Mesodermal cell (in vitro differentiated cells): Measurements from ENCODE around the gene GPATCH1.

Experiments
- H3K27ac ChIP-seq: 2 replicates; pipeline ENCODE4 v1.7.0; 2013; ENCODE audit warnings: mild to moderate bottlenecking, low read depth, low read length, moderate library complexity; ENCODE audit not compliant: severe bottlenecking
- H3K36me3 ChIP-seq: 2 replicates; pipeline ENCODE4 v1.7.1; 2013; ENCODE audit warnings: mild to moderate bottlenecking, low read length, moderate library complexity; ENCODE audit not compliant: control insufficient read depth, insufficient read depth
- H3K4me1 ChIP-seq: one replicate; pipeline ENCODE4 v1.7.1; 2013; ENCODE audit warnings: mild to moderate bottlenecking, low read length; ENCODE audit not compliant: insufficient read depth, control insufficient read depth, poor library complexity, severe bottlenecking
- H3K4me3 ChIP-seq: 2 replicates; pipeline ENCODE4 v1.7.0; 2013; ENCODE audit warnings: low read length, control low read depth, mild to moderate bottlenecking; ENCODE audit not compliant: insufficient read depth, poor library complexity, severe bottlenecking; ENCODE audit errors: extremely low read depth
- H3K9me3 ChIP-seq: 2 replicates; pipeline ENCODE4 v1.7.1; 2013; ENCODE audit warnings: mild to moderate bottlenecking, low read length, moderate library complexity; ENCODE audit not compliant: control insufficient read depth
- WGBS, 2 experiments: methylation state at CpG; one replicate each; pipeline ENCODE4 v1.1.5; 2013; ENCODE audit warnings: missing lambda C conversion rate in 2 of 2; ENCODE audit not compliant: insufficient coverage in 2 of 2; 5-methylcytosine and 5-hydroxymethylcytosine counted together

The GPATCH1 gene

GRCh38 chr19:33090179-33090578 lies 9.2 kb downstream of the GPATCH1 start:
- H3K4me1 ChIP-seq: no peaks in the 10 kb centered on the region
- H3K27ac ChIP-seq: no peak overlapping the region
- H3K9me3 ChIP-seq: no peaks in the 10 kb centered on the region
- WGBS, 2 experiments: 86 to 100% methylated on average over 1 of the region's 3 CpGs
- H3K36me3 ChIP-seq: peaks cover 55% of the 10 kb centered on the region
- no peak overlapping the region for H3K4me3 ChIP-seq

DNA sequence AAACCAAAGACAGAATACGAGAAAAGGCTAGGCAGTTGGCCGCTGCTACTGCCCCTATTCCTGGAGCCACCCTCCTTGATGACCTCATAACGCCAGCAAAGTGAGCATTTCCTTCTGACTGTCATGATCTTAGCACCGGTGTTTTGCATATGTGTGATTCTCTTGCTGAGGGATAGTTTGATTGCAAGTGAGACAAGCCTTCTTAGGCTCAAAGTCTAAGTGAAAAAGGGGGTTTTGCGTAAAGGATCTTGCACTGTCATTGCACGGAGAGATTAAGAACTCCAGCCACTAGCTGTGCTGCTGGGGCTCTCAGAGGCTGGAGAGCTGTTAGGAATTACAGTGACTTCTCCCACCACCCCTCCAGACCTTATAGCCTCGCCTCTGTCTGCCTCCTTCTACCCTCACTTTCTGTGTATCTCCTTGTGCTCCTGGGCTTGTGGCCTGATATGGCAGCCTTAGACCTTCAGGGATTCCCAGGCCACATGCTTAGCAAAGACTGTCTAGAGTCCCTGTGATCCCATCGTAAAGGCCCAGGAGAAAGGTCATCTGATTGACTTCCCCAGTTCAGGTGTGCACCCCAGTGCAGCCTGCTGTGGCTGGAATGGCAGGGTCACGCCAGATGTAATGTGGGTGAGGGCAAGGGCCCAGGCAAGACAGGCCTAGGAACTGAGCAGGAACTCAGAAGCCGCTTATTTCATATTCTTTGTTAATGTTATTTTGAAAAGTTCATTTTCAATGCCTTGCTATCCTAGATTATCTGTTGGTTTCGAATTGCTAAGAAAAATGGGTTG lies 12.6 kb downstream of the GPATCH1 start:
- H3K4me1 ChIP-seq: no peaks in the 10 kb centered on the region
- H3K4me3 ChIP-seq: no peak overlapping the region
- H3K27ac ChIP-seq: no peak overlapping the region
- no peaks in the 10 kb centered on the region for H3K9me3 ChIP-seq
- WGBS, 2 experiments: 93 to 95% methylated on average over 8 to 10 of the region's 11 CpGs
- peaks cover 74% of the 10 kb centered on the region for H3K36me3 ChIP-seq

DNA sequence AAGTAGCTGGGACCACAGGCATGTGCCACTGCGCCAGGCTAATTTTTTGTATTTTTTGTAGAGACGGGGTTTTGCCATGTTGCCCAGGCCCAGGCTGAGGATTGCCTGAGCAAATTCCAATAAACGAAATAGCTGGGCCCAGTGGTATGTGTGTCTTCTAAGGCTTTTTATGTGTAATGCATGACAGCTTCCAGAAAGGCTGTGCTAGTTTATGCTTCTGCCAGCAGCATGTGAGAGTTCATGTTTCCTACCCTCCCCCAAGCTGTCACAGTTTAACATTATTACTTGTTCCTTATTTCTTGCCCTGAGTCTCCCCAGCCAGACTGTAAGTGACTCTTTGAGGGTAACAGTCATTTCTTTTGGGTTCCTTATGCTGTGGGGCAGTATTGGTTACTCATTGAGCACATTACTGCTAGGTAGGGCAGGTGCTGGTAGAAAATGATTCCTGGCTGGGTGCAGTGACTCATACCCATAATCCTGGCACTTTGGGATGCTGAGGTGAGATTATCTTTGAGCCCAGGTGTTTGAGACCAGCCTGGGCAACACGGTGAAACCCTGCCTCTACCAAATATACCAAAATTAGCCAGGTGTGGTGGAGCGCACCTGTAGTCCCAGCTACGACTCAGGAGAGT lies 13.6 kb downstream of the GPATCH1 start:
- 92 to 94% methylated on average over 3 to 6 of the region's 6 CpGs for WGBS, 2 experiments
- H3K4me1 ChIP-seq: no peaks in the 10 kb centered on the region
- no peak overlapping the region for H3K27ac ChIP-seq
- no peaks in the 10 kb centered on the region for H3K9me3 ChIP-seq
- peaks cover 69% of the 10 kb centered on the region for H3K36me3 ChIP-seq
- no peak overlapping the region for H3K4me3 ChIP-seq

DNA sequence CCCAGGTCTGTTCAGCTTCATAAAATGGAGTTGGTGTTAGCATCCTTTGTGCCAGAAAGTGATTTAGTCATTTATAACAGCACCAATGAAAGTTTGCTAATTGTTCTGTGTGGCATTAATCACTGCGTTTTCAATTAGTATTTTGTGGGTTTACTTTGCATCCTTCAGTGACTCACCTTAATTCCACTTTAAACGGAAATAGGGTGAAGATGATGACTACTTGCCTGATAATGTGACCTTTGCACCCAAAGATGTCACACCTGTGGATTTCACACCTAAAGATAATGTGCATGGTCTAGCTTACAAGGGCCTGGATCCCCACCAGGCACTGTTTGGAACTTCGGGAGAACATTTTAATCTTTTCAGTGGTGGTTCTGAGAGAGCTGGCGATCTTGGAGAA lies 15.0 kb downstream of the GPATCH1 start:
- no peaks in the 10 kb centered on the region for H3K4me1 ChIP-seq
- no peak overlapping the region for H3K27ac ChIP-seq
- no peak overlapping the region for H3K4me3 ChIP-seq
- H3K9me3 ChIP-seq: no peaks in the 10 kb centered on the region
- peaks cover 71% of the 10 kb centered on the region for H3K36me3 ChIP-seq
- WGBS, 2 experiments: 94 to 100% methylated on average over 2 of the region's 4 CpGs

- Histone ChIP-seq H3K9me3 (no peaks in the 10 kb centered on the region), H3K36me3 (peaks cover 74% of the 10 kb centered on the region), H3K4me3 (no peak overlapping the region), H3K4me1 (no peaks in the 10 kb centered on the region), H3K27ac (no peak overlapping the region)
- WGBS, 2 experiments: 86 to 98% methylated on average over 2 to 3 of the region's 4 CpGs
These were observed 17.1 kb downstream of the GPATCH1 start for GRCh38 chr19:33098055-33098534.

DNA sequence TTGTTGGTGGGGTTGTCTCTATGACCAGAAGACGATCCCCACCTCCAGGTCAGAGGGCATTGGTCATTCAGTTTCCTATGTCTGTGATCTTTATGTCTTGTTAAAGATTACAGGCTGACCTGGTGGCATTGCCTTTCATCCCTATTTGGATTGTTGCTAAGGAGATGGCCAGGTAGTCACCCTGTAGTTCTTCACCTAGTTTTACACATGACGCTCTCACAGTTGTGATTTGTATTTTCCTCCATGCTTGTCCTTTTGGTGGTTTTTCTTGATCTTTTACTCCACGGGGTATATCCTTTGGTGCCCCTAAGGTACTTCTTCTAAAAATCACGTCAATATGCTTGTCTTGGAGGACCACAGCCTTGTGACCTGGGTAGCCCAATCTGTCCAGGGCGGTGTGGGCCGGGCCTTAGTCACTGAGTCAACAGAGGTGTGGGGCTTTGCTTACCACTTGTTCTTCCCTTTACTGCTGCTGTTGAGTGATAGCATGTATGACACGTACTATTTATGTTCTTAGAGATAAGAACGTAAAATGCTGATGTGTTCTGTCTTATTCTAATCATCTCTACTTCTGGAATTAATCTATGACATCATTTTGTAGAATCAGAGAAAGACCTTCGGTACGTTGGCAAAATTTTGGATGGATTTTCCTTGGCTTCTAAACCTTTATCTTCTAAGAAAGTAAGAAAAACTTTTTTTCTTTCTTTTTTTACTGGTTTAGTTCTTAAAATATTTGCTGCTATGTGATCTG lies 20.1 kb downstream of the GPATCH1 start:
- H3K27ac ChIP-seq: no peak overlapping the region
- no peaks in the 10 kb centered on the region for H3K9me3 ChIP-seq
- WGBS, 2 experiments: 98 to 99% methylated on average over 6 of the region's 10 CpGs
- H3K4me3 ChIP-seq: no peak overlapping the region
- H3K4me1 ChIP-seq: no peaks in the 10 kb centered on the region
- peaks cover 63% of the 10 kb centered on the region for H3K36me3 ChIP-seq

DNA sequence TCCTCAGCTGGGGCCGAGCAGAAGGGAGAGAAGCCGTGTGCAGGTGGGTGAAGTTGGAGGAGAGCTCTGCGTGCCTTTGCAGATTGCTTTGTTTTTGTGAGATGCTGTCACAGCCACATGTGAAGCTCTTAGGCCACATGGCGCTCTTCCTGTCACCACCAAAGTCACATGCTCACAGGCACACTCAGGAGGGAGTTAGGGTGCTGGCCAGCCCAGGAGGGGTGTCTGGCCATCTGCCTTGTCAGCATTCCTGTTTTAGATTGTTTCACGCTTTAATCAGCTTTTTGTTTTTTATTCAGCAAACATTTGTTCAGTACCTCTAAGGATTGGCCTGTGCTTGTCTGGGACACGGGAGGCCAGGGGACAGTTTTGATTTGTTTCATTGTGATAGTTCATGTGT lies 21.9 kb downstream of the GPATCH1 start:
- H3K4me3 ChIP-seq: no peak overlapping the region
- no peaks in the 10 kb centered on the region for H3K4me1 ChIP-seq
- H3K36me3 ChIP-seq: peaks cover 66% of the 10 kb centered on the region
- WGBS, 2 experiments: 93 to 94% methylated on average over 5 of the region's 6 CpGs
- no peak overlapping the region for H3K27ac ChIP-seq
- H3K9me3 ChIP-seq: no peaks in the 10 kb centered on the region

- H3K9me3 ChIP-seq: no peaks in the 10 kb centered on the region
- 87 to 96% methylated on average over 10 of the region's 10 CpGs for WGBS, 2 experiments
These were observed 27.2 kb downstream of the GPATCH1 start for GRCh38 chr19:33108161-33108560.

GRCh38 chr19:33110137-33110910 lies 29.3 kb downstream of the GPATCH1 start:
- H3K27ac ChIP-seq: no peak overlapping the region
- H3K36me3 ChIP-seq: peaks cover 66% of the 10 kb centered on the region
- H3K4me1 ChIP-seq: no peaks in the 10 kb centered on the region
- no peak overlapping the region for H3K4me3 ChIP-seq
- WGBS, 2 experiments: 98 to 100% methylated on average over 4 to 5 of the region's 9 CpGs
- H3K9me3 ChIP-seq: no peaks in the 10 kb centered on the region

More at GRCh38 chr19:33108161-33108560, 27.2 kb downstream of the GPATCH1 start:
- Histone ChIP-seq H3K4me3 (no peak overlapping the region), H3K27ac (no peak overlapping the region), H3K36me3 (peaks cover 63% of the 10 kb centered on the region), H3K4me1 (no peaks in the 10 kb centered on the region)

DNA sequence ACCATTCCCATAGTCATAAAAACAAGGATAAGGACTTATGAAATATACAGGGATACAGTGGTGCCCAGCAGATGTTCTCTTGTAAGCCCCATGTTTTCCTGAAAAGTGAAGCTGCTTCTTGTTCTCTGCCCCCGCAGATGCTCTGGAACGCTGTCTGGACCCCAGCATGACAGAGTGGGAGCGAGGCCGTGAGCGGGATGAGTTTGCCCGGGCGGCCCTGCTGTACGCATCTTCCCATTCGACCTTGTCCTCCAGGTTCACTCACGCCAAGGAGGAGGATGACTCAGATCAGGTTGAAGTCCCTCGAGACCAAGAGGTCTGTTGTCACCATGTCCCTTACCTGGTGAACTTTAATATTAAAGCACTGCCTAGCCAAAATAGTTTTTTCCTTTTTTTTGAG lies 30.6 kb downstream of the GPATCH1 start:
- WGBS, 2 experiments: 96% methylated on average over 11 of the region's 11 CpGs
- Histone ChIP-seq H3K4me1 (no peaks in the 10 kb centered on the region), H3K9me3 (no peaks in the 10 kb centered on the region), H3K4me3 (no peak overlapping the region), H3K36me3 (peaks cover 70% of the 10 kb centered on the region), H3K27ac (no peak overlapping the region)
